Calu3 (cell line): ENCODE data around the gene HPCAL4. TPM values are rescaled to one million over a fixed set of nuclear protein-coding genes. Genes with fewer than 3 reads are reported as not detected.

Experiments
- BruUV-seq: library from RNA; stranded (reverse); fragments of 400-500 nt; replicated peaks from 2 replicates; lab custom pipeline; 2021; lab: Mats Ljungman, UMichigan
- CTCF ChIA-PET: fragments of 300-600 bp; sonication (Branson Sonifier 250); formaldehyde crosslinking; loops from one replicate; lab custom pipeline; 2022; ENCODE audit warnings: antibody characterized with exemption; lab: Charles Lee
- DNase-seq: peaks from one replicate; pipeline ENCODE4 v3.0.0; 2022
- H3K27ac Mint-ChIP-seq: one replicate; pipeline ENCODE4 v1.8.0; 2022; ENCODE audit warnings: mixed read lengths; ENCODE audit not compliant: unreplicated experiment
- H3K27me3 Mint-ChIP-seq: one replicate; pipeline ENCODE4 v1.8.0; 2022; ENCODE audit warnings: mixed read lengths; ENCODE audit not compliant: unreplicated experiment
- H3K36me3 Mint-ChIP-seq: one replicate; pipeline ENCODE4 v1.8.0; 2022; ENCODE audit warnings: mild to moderate bottlenecking, moderate library complexity, mixed read lengths; ENCODE audit not compliant: insufficient read depth, unreplicated experiment
- H3K4me1 Mint-ChIP-seq: one replicate; pipeline ENCODE4 v1.8.0; 2022; ENCODE audit warnings: mild to moderate bottlenecking, low read depth, mixed read lengths; ENCODE audit not compliant: unreplicated experiment
- H3K4me3 Mint-ChIP-seq: one replicate; pipeline ENCODE4 v1.8.0; 2022; ENCODE audit warnings: mild to moderate bottlenecking, low read depth, moderate library complexity, mixed read lengths; ENCODE audit not compliant: unreplicated experiment
- H3K9me3 Mint-ChIP-seq: one replicate; pipeline ENCODE4 v1.8.0; 2022; ENCODE audit warnings: low read depth, mixed read lengths; ENCODE audit not compliant: unreplicated experiment
- CTCF ChIP-seq: fragments of 200-600 bp; IDR thresholded peaks from one replicate; pipeline ENCODE4 v1.8.0; 2022; ENCODE audit warnings: antibody characterized with exemption; ENCODE audit not compliant: unreplicated experiment
- intact Hi-C: fragments of 100-400 bp; cut with micrococcal nuclease; formaldehyde crosslinking; loops from one replicate; pipeline ENCODE4 v1.10.0; 2022; ENCODE audit not compliant: unreplicated experiment
- total RNA-seq: library from RNA; stranded (reverse); gene quantifications from 2 replicates; pipeline ENCODE4 v1.2.3, GENCODE V29; 2022

Gene HPCAL4
- total RNA-seq, 1 experiment from 2014 or later = not detected

GRCh38 chr1:39666772-39667171 is 24.5 kb downstream of the HPCAL4 start:
- no peak overlapping the region for H3K27ac Mint-ChIP-seq
- no peaks in the 10 kb centered on the region for H3K4me1 Mint-ChIP-seq
- TF ChIP-seq CTCF = no peak
- H3K4me3 Mint-ChIP-seq = no peak overlapping the region
- no TSS peak for BruUV-seq
- CTCF ChIA-PET = interaction anchor here (0.6 to 0.7 kb wide), 2 partner anchors 159 to 416 kb away, joined by 3 to 5 read pairs; no protein-coding TSS in a partner anchor
- intact Hi-C loops = no loop called here
- no peak for DNase-seq
- no peaks in the 10 kb centered on the region for H3K36me3 Mint-ChIP-seq
- H3K9me3 Mint-ChIP-seq = no peaks in the 10 kb centered on the region
- peaks cover 87% of the 10 kb centered on the region for H3K27me3 Mint-ChIP-seq

GRCh38 chr1:39663559-39663958 is 27.7 kb downstream of the HPCAL4 start:
- BruUV-seq = no TSS peak
- Mint-ChIP-seq H3K27me3 (peaks cover 90% of the 10 kb centered on the region), H3K27ac (no peak overlapping the region), H3K36me3 (no peaks in the 10 kb centered on the region), H3K4me1 (no peaks in the 10 kb centered on the region), H3K9me3 (no peaks in the 10 kb centered on the region), H3K4me3 (no peak overlapping the region)
- intact Hi-C loops = no loop called here
- CTCF ChIA-PET = no interaction called here
- no peak for DNase-seq
- TF ChIP-seq CTCF = no peak

GRCh38 chr1:39662861-39663260 is 28.4 kb downstream of the HPCAL4 start:
- Mint-ChIP-seq H3K27me3 (peaks cover 90% of the 10 kb centered on the region), H3K36me3 (no peaks in the 10 kb centered on the region), H3K27ac (no peak overlapping the region), H3K4me1 (no peaks in the 10 kb centered on the region), H3K9me3 (no peaks in the 10 kb centered on the region), H3K4me3 (no peak overlapping the region)
- intact Hi-C loops = no loop called here
- CTCF ChIA-PET = no interaction called here
- no peak for DNase-seq
- no TSS peak for BruUV-seq
- TF ChIP-seq CTCF = no peak

- CTCF ChIA-PET = interaction anchor here (2.4 kb wide), 1 partner anchor 54 kb away, joined by 38 read pairs; no protein-coding TSS in a partner anchor
- H3K27ac Mint-ChIP-seq = no peak overlapping the region
- no peak overlapping the region for H3K4me3 Mint-ChIP-seq
- H3K36me3 Mint-ChIP-seq = no peaks in the 10 kb centered on the region
- H3K4me1 Mint-ChIP-seq = no peaks in the 10 kb centered on the region
- H3K27me3 Mint-ChIP-seq = peaks cover 83% of the 10 kb centered on the region
- H3K9me3 Mint-ChIP-seq = no peaks in the 10 kb centered on the region
- intact Hi-C loops = no loop called here
- TF ChIP-seq CTCF = no peak
- DNase-seq = no peak
- BruUV-seq = no TSS peak
Observed at GRCh38 chr1:39659538-39659937, 31.7 kb downstream of the HPCAL4 start.
